ENCODE results near the gene CYP4F8. TPM values are rescaled to one million over a fixed set of nuclear protein-coding genes. Genes with fewer than 3 reads are reported as not detected.

CYP4F8 gene
- total RNA-seq, 6 donors from 2014 or later = not detected

GRCh38 chr19:15577184-15577771 lies 37.7 kb upstream of the CYP4F8 start:
- no peak overlapping the region for H3K4me3 ChIP-seq
- H3K36me3 ChIP-seq = no peaks in the 10 kb centered on the region
- no peak overlapping the region for H3K27ac ChIP-seq
- ATAC-seq (ENCODE audit: low FRiP score in 2 of 2) (no peak), DNase-seq (no peak)
- H3K4me1 ChIP-seq = no peaks in the 10 kb centered on the region
- H3K27me3 ChIP-seq = no peaks in the 10 kb centered on the region
- TF ChIP-seq POLR2AphosphoS5 (IDR thresholded peaks at IDR 0.05) = no peak
- 76 to 93% methylated on average over 3 to 6 of the region's 6 CpGs for WGBS, 2 donors
- no peaks in the 10 kb centered on the region for H3K9me3 ChIP-seq

DNA sequence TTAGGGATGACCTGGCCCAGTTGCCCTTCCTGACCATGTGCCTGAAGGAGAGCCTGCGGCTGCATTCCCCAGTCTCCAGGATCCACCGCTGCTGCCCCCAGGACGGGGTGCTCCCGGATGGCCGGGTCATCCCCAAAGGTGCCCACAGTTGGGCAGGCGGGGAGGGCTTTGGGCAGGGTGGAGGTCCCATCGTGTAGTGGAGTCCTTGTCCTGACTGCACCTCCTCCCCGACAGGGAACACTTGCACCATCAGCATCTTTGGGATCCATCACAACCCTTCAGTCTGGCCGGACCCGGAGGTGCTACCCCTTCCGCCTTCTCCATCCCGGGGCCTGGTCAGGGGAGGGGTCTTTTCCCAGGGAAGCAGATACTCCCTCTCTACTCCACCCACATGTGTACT lies 31.7 kb upstream of the CYP4F8 start:
- Histone ChIP-seq H3K27ac (no peak overlapping the region), H3K4me1 (peaks cover 3 to 10% (median 6%) of the 10 kb centered on the region in 4 donors), H3K36me3 (no peaks in the 10 kb centered on the region), H3K27me3 (no peaks in the 10 kb centered on the region), H3K4me3 (no peak overlapping the region), H3K9me3 (no peaks in the 10 kb centered on the region)
- WGBS, 2 donors = 75 to 81% methylated on average over 5 to 12 of the region's 12 CpGs
- DNase-seq = peak in 1 of 2 donors; percentile 50
- TF ChIP-seq, protein P1, sequence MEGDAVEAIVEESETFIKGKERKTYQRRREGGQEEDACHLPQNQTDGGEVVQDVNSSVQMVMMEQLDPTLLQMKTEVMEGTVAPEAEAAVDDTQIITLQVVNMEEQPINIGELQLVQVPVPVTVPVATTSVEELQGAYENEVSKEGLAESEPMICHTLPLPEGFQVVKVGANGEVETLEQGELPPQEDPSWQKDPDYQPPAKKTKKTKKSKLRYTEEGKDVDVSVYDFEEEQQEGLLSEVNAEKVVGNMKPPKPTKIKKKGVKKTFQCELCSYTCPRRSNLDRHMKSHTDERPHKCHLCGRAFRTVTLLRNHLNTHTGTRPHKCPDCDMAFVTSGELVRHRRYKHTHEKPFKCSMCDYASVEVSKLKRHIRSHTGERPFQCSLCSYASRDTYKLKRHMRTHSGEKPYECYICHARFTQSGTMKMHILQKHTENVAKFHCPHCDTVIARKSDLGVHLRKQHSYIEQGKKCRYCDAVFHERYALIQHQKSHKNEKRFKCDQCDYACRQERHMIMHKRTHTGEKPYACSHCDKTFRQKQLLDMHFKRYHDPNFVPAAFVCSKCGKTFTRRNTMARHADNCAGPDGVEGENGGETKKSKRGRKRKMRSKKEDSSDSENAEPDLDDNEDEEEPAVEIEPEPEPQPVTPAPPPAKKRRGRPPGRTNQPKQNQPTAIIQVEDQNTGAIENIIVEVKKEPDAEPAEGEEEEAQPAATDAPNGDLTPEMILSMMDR (IDR thresholded peaks at IDR 0.05) = no peak
- TF ChIP-seq EP300 (IDR thresholded peaks at IDR 0.05) = no peak
- TF ChIP-seq POLR2A (IDR thresholded peaks at IDR 0.05) = no peak
- no peak for TF ChIP-seq POLR2AphosphoS5 (IDR thresholded peaks at IDR 0.05)
- ATAC-seq (ENCODE audit: low FRiP score in 2 of 2) = no peak

- Histone ChIP-seq H3K9me3 (no peaks in the 10 kb centered on the region), H3K4me3 (no peak overlapping the region), H3K4me1 (peaks cover 3 to 10% (median 6%) of the 10 kb centered on the region in 4 donors), H3K27me3 (no peaks in the 10 kb centered on the region), H3K27ac (no peak overlapping the region), H3K36me3 (no peaks in the 10 kb centered on the region)
- DNase-seq = no peak
- no peak for TF ChIP-seq EP300 (IDR thresholded peaks at IDR 0.05)
- TF ChIP-seq POLR2A (IDR thresholded peaks at IDR 0.05) = no peak
- TF ChIP-seq POLR2AphosphoS5 (IDR thresholded peaks at IDR 0.05) = no peak
- TF ChIP-seq, protein P1 (IDR thresholded peaks at IDR 0.05) = no peak
- peak in 1 of 2 donors; percentile 13 for ATAC-seq (ENCODE audit: low FRiP score in 2 of 2)
- WGBS, 2 donors = 45 to 71% methylated on average over 2 to 10 of the region's 10 CpGs
These were observed 30.9 kb upstream of the CYP4F8 start for GRCh38 chr19:15584095-15584494.

DNA sequence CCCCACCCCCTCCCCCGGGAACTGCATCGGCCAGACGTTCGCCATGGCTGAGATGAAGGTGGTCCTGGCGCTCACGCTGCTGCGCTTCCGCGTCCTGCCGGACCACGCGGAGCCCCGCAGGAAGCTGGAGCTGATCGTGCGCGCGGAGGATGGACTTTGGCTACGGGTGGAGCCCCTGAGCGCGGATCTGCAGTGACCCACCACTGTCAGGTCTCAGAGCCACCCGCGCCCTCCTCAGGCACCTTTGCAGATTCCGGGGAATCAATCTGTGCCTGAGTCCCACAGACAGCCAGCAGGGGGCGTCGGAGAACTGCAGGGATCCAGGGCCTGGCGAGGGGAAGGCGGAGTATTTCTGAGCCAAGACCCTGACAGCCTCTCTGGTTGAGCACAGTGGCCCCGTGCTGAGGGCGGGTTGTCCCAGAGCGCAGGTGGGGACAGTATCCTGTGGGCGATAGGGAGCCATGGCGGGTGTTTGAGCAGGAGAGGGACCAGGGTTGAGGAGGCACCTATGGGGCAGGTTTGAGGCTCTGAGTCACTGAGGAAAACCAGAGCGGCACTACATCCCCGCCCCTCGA lies 30.4 kb upstream of the CYP4F8 start:
- Histone ChIP-seq H3K27me3 (no peaks in the 10 kb centered on the region), H3K36me3 (no peaks in the 10 kb centered on the region), H3K4me3 (no peak overlapping the region), H3K4me1 (peaks cover 3 to 10% (median 6%) of the 10 kb centered on the region in 4 donors), H3K9me3 (no peaks in the 10 kb centered on the region), H3K27ac (no peak overlapping the region)
- 8 to 31% methylated on average over 10 to 34 of the region's 35 CpGs for WGBS, 2 donors
- ATAC-seq (ENCODE audit: low FRiP score in 2 of 2) (peak; percentile 72 to 91), DNase-seq (peak; percentile 76 to 82)
- no peak for TF ChIP-seq POLR2A (IDR thresholded peaks at IDR 0.05)
- TF ChIP-seq POLR2AphosphoS5 (IDR thresholded peaks at IDR 0.05) = no peak
- TF ChIP-seq EP300 (IDR thresholded peaks at IDR 0.05) = no peak
- TF ChIP-seq, protein P1 (IDR thresholded peaks at IDR 0.05) = peak; percentile 72 to 88 (median 82)

DNA sequence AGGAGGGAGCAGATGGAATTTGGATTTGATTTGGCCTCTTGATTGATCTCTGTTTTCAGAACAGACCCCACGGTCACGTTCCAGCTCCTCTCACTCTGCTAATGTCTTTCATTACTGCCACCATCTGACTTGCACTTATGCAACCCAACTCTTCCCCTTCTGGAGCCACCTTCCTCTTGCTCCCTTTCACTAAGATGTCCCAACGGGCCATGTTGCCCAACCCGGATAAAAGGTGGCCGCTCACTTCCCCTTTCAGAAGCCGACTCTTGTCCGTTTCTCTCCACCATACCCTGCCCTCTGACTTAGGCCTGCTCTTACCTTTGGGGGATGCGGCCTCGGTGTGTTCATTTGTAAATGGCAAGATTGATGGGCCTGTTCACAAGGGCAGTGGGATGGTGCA lies 27.4 kb upstream of the CYP4F8 start:
- H3K4me3 ChIP-seq = no peak overlapping the region
- DNase-seq (peak in 1 of 2 donors; percentile 80), ATAC-seq (ENCODE audit: low FRiP score in 2 of 2) (peak in 1 of 2 donors; percentile 53)
- peaks cover 3 to 10% (median 6%) of the 10 kb centered on the region in 4 donors for H3K4me1 ChIP-seq
- H3K27me3 ChIP-seq = no peaks in the 10 kb centered on the region
- TF ChIP-seq EP300 (IDR thresholded peaks at IDR 0.05) (peak in 1 of 4 donors; percentile 4), POLR2A (IDR thresholded peaks at IDR 0.05) (no peak), POLR2AphosphoS5 (IDR thresholded peaks at IDR 0.05) (peak; percentile 16 to 26)
- TF ChIP-seq, protein P1 (IDR thresholded peaks at IDR 0.05) = no peak
- no peaks in the 10 kb centered on the region for H3K36me3 ChIP-seq
- no peaks in the 10 kb centered on the region for H3K9me3 ChIP-seq
- peak overlapping the region in 2 of 4 donors; percentile 0 to 62 for H3K27ac ChIP-seq
- 49 to 75% methylated on average over 9 of the region's 9 CpGs for WGBS, 2 donors

Measured in upper lobe of left lung (tissue), 6 donors.